PFSK-1 (cell line): ENCODE data around the gene ELMO1.

Experiments used
- POLR2AphosphoS5 ChIP-seq: IDR thresholded peaks from 2 replicates; pipeline ENCODE4 v1.6.1; 2012; ENCODE audit warnings: low read depth, mild to moderate bottlenecking, control low read depth, low read length, moderate library complexity
- TAF1 ChIP-seq: IDR thresholded peaks from 2 replicates; pipeline ENCODE4 v1.6.1; 2012; ENCODE audit warnings: low read length, control low read depth, borderline replicate concordance; ENCODE audit not compliant: insufficient read depth
- TF ChIP-seq, protein P1 (sequence below), 2 experiments: IDR thresholded peaks; 2 replicates each; pipeline versions ENCODE4 v1.6.1 to v1.8.0; 2011 to 2012; ENCODE audit warnings: low read depth in 2 of 2, low read length in 2 of 2, control low read depth in 1 of 2, inconsistent platforms in 1 of 2, mild to moderate bottlenecking in 1 of 2, moderate library complexity in 1 of 2; ENCODE audit not compliant: insufficient read depth in 1 of 2

DNA sequence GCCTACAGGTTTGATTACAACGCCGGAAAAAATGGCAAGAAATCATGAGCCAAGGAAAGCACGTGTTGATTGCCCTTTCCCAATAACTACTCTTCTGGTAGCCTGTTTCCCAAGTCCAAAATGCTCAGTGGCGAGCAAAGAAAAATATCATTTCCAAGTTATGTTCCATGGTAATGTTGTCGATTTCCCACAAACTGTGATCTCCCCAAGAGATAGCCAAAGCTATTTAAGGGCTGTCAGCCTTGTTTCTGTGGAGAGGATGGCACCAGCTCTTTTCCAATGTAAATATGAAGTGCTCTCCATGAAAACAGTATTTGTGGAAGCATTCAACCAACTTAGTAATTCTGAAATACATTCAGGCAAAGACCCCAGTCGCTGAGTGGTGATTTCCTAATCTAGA, 491.9 kb downstream of the ELMO1 start:
- TF ChIP-seq, protein P1, sequence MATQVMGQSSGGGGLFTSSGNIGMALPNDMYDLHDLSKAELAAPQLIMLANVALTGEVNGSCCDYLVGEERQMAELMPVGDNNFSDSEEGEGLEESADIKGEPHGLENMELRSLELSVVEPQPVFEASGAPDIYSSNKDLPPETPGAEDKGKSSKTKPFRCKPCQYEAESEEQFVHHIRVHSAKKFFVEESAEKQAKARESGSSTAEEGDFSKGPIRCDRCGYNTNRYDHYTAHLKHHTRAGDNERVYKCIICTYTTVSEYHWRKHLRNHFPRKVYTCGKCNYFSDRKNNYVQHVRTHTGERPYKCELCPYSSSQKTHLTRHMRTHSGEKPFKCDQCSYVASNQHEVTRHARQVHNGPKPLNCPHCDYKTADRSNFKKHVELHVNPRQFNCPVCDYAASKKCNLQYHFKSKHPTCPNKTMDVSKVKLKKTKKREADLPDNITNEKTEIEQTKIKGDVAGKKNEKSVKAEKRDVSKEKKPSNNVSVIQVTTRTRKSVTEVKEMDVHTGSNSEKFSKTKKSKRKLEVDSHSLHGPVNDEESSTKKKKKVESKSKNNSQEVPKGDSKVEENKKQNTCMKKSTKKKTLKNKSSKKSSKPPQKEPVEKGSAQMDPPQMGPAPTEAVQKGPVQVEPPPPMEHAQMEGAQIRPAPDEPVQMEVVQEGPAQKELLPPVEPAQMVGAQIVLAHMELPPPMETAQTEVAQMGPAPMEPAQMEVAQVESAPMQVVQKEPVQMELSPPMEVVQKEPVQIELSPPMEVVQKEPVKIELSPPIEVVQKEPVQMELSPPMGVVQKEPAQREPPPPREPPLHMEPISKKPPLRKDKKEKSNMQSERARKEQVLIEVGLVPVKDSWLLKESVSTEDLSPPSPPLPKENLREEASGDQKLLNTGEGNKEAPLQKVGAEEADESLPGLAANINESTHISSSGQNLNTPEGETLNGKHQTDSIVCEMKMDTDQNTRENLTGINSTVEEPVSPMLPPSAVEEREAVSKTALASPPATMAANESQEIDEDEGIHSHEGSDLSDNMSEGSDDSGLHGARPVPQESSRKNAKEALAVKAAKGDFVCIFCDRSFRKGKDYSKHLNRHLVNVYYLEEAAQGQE (IDR thresholded peaks at IDR 0.05; ENCODE audit: insufficient read depth in 1 of 2, low read depth in 2 of 2, low read length in 2 of 2) = no peak
- TF ChIP-seq POLR2AphosphoS5 (no peak), TAF1 (no peak)
